K562 (cell line): ENCODE data around the gene CCL2. TPM values are rescaled to one million over a fixed set of nuclear protein-coding genes. Genes with fewer than 3 reads are reported as not detected.

ENCODE experiments used
- AFF1 ChIP-seq, 2 experiments: fragments of 450-650 bp; IDR thresholded peaks; 2 replicates each; pipeline ENCODE4 v1.6.1; 2018; ENCODE audit warnings: mild to moderate bottlenecking in 2 of 2, low read depth in 1 of 2; ENCODE audit not compliant: partially characterized antibody in 2 of 2
- CAMTA2 ChIP-seq: fragments of 250-450 bp; sonication (Bioruptor Pico); conservative IDR thresholded peaks from 2 replicates; pipeline ENCODE4 v1.5.1; 2022
- NFYB ChIP-seq: IDR thresholded peaks from 2 replicates; pipeline ENCODE4 v1.6.1; 2011; ENCODE audit warnings: mild to moderate bottlenecking, moderate library complexity; ENCODE audit not compliant: insufficient read length; ENCODE audit errors: extremely low read depth
- POU5F1 ChIP-seq: fragments of 150-350 bp; IDR thresholded peaks from 2 replicates; pipeline ENCODE4 v1.6.1; 2014; ENCODE audit warnings: borderline replicate concordance, low read length, low read depth, mild to moderate bottlenecking; ENCODE audit not compliant: partially characterized antibody
- PRPF4 ChIP-seq: fragments of 200-400 bp; formaldehyde crosslinking; IDR thresholded peaks from one replicate; pipeline ENCODE4 v1.6.1; 2017; ENCODE audit warnings: low read length, low read depth, mild to moderate bottlenecking; ENCODE audit not compliant: insufficient read depth, poor library complexity, severe bottlenecking
- polyA plus RNA-seq, 8 experiments: library from polyadenylated mRNA; depleted of rRNA in 4 of 8; stranded (reverse) in 5 of 8; unstranded in 3 of 8; fragments of >200 nt; fragmentation: Nextera tagmentation in 2 of 8; fragmentation: Illumina TruSeq in 1 of 8; extraction: Ambion mirVana in 2 of 8; extraction: Trizol in 1 of 8; gene quantifications; 2 replicates each; pipeline versions ENCODE4 v1.2.1 to v1.2.3, GENCODE V29; 2011 to 2014; ENCODE audit warnings: inconsistent platforms in 1 of 8, missing spikeins in 1 of 8
- total RNA-seq, 7 experiments: library from RNA; depleted of rRNA in 6 of 7; stranded (reverse); fragments of >200 nt in 6 of 7; fragmentation: Illumina TruSeq in 2 of 7; extraction: Trizol in 2 of 7; gene quantifications; 2 replicates each; pipeline versions ENCODE4 v1.2.1 to v1.2.3, GENCODE V29; 2011 to 2021; ENCODE audit warnings: low replicate concordance in 1 of 7

The CCL2 gene
- total and polyA plus RNA-seq, 9 of the 15 experiments (the other 6 are each of a cell fraction or from before 2014, with no cell fraction given), result 0.54 to 5.4 (median 0.88) TPM

GRCh38 chr17:34300652-34301370 is 45.7 kb downstream of the CCL2 start (continued):
- TF ChIP-seq NFYB (no peak), CAMTA2 (no peak), PRPF4 (no peak), POU5F1 (no peak), AFF1 (IDR thresholded peaks at IDR 0.05; ENCODE audit: low read depth in 1 of 2, partially characterized antibody in 2 of 2) (no peak)
